Measurements from ENCODE around the gene GOLGA1. TPM values are rescaled to one million over a fixed set of nuclear protein-coding genes. Genes with fewer than 3 reads are reported as not detected.

The GOLGA1 gene
- polyA plus RNA-seq, 1 of the 3 experiments (the other 2 are of a cell fraction) = 10.0 TPM

GRCh38 chr9:124855944-124856765 lies 84.7 kb downstream of the GOLGA1 start:
- peak; percentile 73 for DNase-seq
- no peak overlapping the region; a peak in 1 of 4 replicates for H3K27ac ChIP-seq (ENCODE audit: low read depth in 2 of 2, low read length in 1 of 2)
- no peak overlapping the region for H2AFZ ChIP-seq (ENCODE audit: low read depth)
- H3K9me2 ChIP-seq = no peaks in the 10 kb centered on the region
- H3K79me2 ChIP-seq (ENCODE audit: insufficient read depth) = peaks cover 28% of the 10 kb centered on the region
- no peak overlapping the region for H3K4me2 ChIP-seq
- peaks cover 35 to 44% of the 10 kb centered on the region in 2 experiments for H3K36me3 ChIP-seq (replicated peaks in 1 of 2; ENCODE audit: control insufficient read depth in 1 of 2, insufficient read depth in 2 of 2, low read length in 1 of 2)
- no peak overlapping the region for H3K4me3 ChIP-seq (ENCODE audit: low read depth in 2 of 2, low read length in 1 of 2)
- CTCF ChIA-PET = interaction anchor here (0.8 to 33.6 kb wide), 15 partner anchors 13 to 518 kb away, joined by 3 to 1436 read pairs (median 3); partner anchors contain the start of genes NR6A1 and OLFML2A
- H4K20me1 ChIP-seq (ENCODE audit: insufficient read depth) = peaks cover 52% of the 10 kb centered on the region
- H3F3A ChIP-seq (replicated peaks; ENCODE audit: insufficient read depth) = peaks cover 43% of the 10 kb centered on the region
- no peak overlapping the region for H3K9ac ChIP-seq
- no peaks in the 10 kb centered on the region for H3K27me3 ChIP-seq (ENCODE audit: insufficient read depth)
- 70% methylated on average over 7 of the region's 16 CpGs for WGBS (ENCODE audit: low lambda C conversion rate)
- POLR2A ChIA-PET = interaction anchor here (1.0 to 5.0 kb wide), 7 partner anchors 11 to 385 kb away, joined by 3 to 42 read pairs (median 4); partner anchors contain the start of genes HSPA5, NR6A1, OLFML2A and SCAI
- no peaks in the 10 kb centered on the region for H3K9me3 ChIP-seq
- peaks cover 13 to 31% of the 10 kb centered on the region in 2 experiments; a peak in 1 of 4 replicates for H3K4me1 ChIP-seq (ENCODE audit: control insufficient read depth in 1 of 2, insufficient read depth in 2 of 2, low read depth in 1 of 2, low read length in 1 of 2)
- TF ChIP-seq, protein P1, sequence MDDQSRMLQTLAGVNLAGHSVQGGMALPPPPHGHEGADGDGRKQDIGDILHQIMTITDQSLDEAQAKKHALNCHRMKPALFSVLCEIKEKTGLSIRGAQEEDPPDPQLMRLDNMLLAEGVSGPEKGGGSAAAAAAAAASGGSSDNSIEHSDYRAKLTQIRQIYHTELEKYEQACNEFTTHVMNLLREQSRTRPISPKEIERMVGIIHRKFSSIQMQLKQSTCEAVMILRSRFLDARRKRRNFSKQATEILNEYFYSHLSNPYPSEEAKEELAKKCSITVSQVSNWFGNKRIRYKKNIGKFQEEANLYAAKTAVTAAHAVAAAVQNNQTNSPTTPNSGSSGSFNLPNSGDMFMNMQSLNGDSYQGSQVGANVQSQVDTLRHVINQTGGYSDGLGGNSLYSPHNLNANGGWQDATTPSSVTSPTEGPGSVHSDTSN (IDR thresholded peaks at IDR 0.05) = no peak
- TF ChIP-seq SIN3A (IDR thresholded peaks at IDR 0.05; ENCODE audit: borderline replicate concordance, low read depth, low read length) (peak; percentile 38; the same call in 1 of the 2 replicates), TEAD4 (IDR thresholded peaks at IDR 0.05; ENCODE audit: borderline replicate concordance, insufficient read depth) (no peak), CHD2 (IDR thresholded peaks at IDR 0.05; ENCODE audit: low read length, partially characterized antibody) (no peak), JUND (IDR thresholded peaks at IDR 0.05) (0 out of 2 replicates have a peak, but pooled peaks have one; percentile 14), GATA2 (CRISPR knock-in tag; IDR thresholded peaks at IDR 0.05) (no peak), USF1 (IDR thresholded peaks at IDR 0.05; ENCODE audit: borderline replicate concordance, low read depth) (no peak), MXI1 (IDR thresholded peaks at IDR 0.05; ENCODE audit: low read depth, low read length) (no peak), GABPA (IDR thresholded peaks at IDR 0.05; ENCODE audit: low read depth) (no peak), CTCF (IDR thresholded peaks at IDR 0.05) (peak; percentile 53), TCF12 (IDR thresholded peaks at IDR 0.05) (no peak), RCOR1 (IDR thresholded peaks at IDR 0.05; ENCODE audit: low read length) (no peak), IRF3 (IDR thresholded peaks at IDR 0.05; ENCODE audit: low read depth, low read length) (no peak), EP300 (IDR thresholded peaks at IDR 0.05; ENCODE audit: borderline replicate concordance in 1 of 2, low read depth in 1 of 2, low read length in 1 of 2) (no peak), RXRA (IDR thresholded peaks at IDR 0.05; ENCODE audit: borderline replicate concordance, low read depth) (no peak), FOXJ3 (CRISPR knock-in tag; IDR thresholded peaks at IDR 0.05) (no peak), YY1 (IDR thresholded peaks at IDR 0.05; ENCODE audit: low read depth) (no peak), FOXM1 (IDR thresholded peaks at IDR 0.05; ENCODE audit: low read depth) (no peak), EZH2phosphoT487 (IDR thresholded peaks at IDR 0.05; ENCODE audit: borderline replicate concordance, low read depth) (no peak)
- TF ChIP-seq, protein P2, sequence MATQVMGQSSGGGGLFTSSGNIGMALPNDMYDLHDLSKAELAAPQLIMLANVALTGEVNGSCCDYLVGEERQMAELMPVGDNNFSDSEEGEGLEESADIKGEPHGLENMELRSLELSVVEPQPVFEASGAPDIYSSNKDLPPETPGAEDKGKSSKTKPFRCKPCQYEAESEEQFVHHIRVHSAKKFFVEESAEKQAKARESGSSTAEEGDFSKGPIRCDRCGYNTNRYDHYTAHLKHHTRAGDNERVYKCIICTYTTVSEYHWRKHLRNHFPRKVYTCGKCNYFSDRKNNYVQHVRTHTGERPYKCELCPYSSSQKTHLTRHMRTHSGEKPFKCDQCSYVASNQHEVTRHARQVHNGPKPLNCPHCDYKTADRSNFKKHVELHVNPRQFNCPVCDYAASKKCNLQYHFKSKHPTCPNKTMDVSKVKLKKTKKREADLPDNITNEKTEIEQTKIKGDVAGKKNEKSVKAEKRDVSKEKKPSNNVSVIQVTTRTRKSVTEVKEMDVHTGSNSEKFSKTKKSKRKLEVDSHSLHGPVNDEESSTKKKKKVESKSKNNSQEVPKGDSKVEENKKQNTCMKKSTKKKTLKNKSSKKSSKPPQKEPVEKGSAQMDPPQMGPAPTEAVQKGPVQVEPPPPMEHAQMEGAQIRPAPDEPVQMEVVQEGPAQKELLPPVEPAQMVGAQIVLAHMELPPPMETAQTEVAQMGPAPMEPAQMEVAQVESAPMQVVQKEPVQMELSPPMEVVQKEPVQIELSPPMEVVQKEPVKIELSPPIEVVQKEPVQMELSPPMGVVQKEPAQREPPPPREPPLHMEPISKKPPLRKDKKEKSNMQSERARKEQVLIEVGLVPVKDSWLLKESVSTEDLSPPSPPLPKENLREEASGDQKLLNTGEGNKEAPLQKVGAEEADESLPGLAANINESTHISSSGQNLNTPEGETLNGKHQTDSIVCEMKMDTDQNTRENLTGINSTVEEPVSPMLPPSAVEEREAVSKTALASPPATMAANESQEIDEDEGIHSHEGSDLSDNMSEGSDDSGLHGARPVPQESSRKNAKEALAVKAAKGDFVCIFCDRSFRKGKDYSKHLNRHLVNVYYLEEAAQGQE (IDR thresholded peaks at IDR 0.05; ENCODE audit: low read depth, low read length) = no peak
- TF ChIP-seq, protein P3, sequence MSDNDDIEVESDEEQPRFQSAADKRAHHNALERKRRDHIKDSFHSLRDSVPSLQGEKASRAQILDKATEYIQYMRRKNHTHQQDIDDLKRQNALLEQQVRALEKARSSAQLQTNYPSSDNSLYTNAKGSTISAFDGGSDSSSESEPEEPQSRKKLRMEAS (IDR thresholded peaks at IDR 0.05; ENCODE audit: low read depth) = no peak
- TF ChIP-seq, protein P4, sequence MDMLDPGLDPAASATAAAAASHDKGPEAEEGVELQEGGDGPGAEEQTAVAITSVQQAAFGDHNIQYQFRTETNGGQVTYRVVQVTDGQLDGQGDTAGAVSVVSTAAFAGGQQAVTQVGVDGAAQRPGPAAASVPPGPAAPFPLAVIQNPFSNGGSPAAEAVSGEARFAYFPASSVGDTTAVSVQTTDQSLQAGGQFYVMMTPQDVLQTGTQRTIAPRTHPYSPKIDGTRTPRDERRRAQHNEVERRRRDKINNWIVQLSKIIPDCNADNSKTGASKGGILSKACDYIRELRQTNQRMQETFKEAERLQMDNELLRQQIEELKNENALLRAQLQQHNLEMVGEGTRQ (IDR thresholded peaks at IDR 0.05; ENCODE audit: borderline replicate concordance, low read depth, low read length) = no peak
